ENCODE data around the gene MGME1. TPM values are rescaled to one million over a fixed set of nuclear protein-coding genes. Genes with fewer than 3 reads are reported as not detected.

Gene MGME1
- total RNA-seq, 4 donors from 2014 or later: 7.8 to 23.0 (median 14.9) TPM

GRCh38 chr20:17935761-17936160 is 33.1 kb upstream of the MGME1 start:
- TF ChIP-seq, protein P1, sequence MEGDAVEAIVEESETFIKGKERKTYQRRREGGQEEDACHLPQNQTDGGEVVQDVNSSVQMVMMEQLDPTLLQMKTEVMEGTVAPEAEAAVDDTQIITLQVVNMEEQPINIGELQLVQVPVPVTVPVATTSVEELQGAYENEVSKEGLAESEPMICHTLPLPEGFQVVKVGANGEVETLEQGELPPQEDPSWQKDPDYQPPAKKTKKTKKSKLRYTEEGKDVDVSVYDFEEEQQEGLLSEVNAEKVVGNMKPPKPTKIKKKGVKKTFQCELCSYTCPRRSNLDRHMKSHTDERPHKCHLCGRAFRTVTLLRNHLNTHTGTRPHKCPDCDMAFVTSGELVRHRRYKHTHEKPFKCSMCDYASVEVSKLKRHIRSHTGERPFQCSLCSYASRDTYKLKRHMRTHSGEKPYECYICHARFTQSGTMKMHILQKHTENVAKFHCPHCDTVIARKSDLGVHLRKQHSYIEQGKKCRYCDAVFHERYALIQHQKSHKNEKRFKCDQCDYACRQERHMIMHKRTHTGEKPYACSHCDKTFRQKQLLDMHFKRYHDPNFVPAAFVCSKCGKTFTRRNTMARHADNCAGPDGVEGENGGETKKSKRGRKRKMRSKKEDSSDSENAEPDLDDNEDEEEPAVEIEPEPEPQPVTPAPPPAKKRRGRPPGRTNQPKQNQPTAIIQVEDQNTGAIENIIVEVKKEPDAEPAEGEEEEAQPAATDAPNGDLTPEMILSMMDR (IDR thresholded peaks at IDR 0.05; ENCODE audit: low read depth): no peak

DNA sequence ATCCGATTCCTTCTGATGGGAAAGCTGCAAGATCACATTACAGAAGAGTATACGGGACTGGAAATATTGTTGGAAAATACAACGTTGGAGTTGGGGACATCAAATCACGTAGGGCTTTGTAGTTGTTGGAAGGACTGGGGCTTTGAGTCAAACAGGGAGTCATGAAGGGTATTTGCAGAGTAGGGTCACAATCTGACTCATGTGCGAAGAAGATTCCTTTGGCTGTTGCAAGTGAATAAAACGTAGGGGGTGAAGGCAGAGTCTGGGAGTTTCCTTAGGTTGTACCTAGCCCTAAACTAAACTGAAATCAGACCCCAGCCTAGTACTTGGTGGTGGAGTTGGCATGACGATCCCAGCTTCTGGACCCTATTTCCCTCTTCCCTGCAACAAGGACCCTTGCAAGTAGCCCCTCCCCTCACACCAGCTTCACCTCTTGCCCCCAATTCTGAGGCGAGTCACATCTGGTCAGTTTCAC is 32.5 kb upstream of the MGME1 start:
- TF ChIP-seq, protein P1 (IDR thresholded peaks at IDR 0.05; ENCODE audit: low read depth): no peak

- TF ChIP-seq, protein P1 (IDR thresholded peaks at IDR 0.05; ENCODE audit: low read depth): no peak
These were observed 31.8 kb upstream of the MGME1 start for GRCh38 chr20:17936761-17937732.

DNA sequence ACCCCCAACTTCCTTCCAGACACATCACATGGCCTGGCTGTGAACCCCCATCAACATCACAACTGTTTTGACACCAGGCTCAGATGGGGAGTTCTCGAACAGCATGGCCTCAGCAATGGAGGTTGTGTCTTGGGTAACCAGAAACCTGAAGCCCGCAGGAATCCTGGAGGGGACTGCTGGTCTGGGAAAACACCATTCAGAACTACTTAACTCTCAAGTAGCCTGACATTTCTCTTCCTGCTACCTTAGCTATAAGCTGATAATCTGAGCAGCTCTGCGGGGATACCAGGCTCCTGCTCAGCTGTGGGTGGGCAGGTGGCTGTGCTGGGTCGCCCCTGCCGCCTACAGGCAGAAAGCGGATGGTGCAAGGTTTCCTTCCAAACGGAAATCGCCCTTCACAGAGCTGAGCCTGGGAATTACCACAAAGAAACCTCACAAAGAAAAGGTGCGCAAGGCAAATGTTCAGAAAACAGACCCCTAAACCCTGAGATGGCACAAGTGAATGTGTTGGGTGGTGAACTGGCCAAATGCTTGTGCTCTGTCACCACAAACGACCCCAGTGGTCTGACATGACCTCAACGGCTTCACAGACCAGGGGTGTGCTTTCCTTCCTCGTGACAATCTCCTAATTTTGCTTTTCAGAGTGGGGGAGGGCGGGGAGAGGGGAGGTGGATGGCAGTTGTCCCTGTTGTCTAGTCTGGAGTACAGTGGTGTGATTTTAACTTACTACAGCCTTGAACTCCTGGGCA is 29.8 kb upstream of the MGME1 start:
- TF ChIP-seq, protein P1 (IDR thresholded peaks at IDR 0.05; ENCODE audit: low read depth): no peak

GRCh38 chr20:17939622-17940223 is 29.1 kb upstream of the MGME1 start:
- TF ChIP-seq, protein P1 (IDR thresholded peaks at IDR 0.05; ENCODE audit: low read depth): no peak

GRCh38 chr20:17940224-17940971 is 28.4 kb upstream of the MGME1 start:
- TF ChIP-seq, protein P1 (IDR thresholded peaks at IDR 0.05; ENCODE audit: low read depth): no peak
